GM21786 (cell line): ENCODE results near the gene GNAS.

ENCODE experiments used
- ATAC-seq: cut with Tn5 transposase; IDR thresholded peaks from one replicate; pipeline ENCODE4 v1.9.1; 2021; ENCODE audit not compliant: unreplicated experiment

GNAS gene

GRCh38 chr20:58895448-58896180 is 43.1 kb downstream of the GNAS start:
- no peak for ATAC-seq

- no peak for ATAC-seq
Observed at GRCh38 chr20:58896820-58897219, 44.3 kb downstream of the GNAS start.

- no peak for ATAC-seq
Observed at GRCh38 chr20:58897488-58897887, 45.0 kb downstream of the GNAS start.

GRCh38 chr20:58898629-58899408 is 46.3 kb downstream of the GNAS start:
- no peak for ATAC-seq

- ATAC-seq = no peak
Observed at GRCh38 chr20:58899512-58899911, 47.0 kb downstream of the GNAS start.

- ATAC-seq = no peak
Observed at GRCh38 chr20:58900397-58900796, 47.9 kb downstream of the GNAS start.

GRCh38 chr20:58901488-58902402 is 49.2 kb downstream of the GNAS start:
- ATAC-seq = no peak

- no peak for ATAC-seq
Observed at GRCh38 chr20:58903614-58904013, 51.1 kb downstream of the GNAS start.

GRCh38 chr20:58905236-58905635 is 52.7 kb downstream of the GNAS start:
- no peak for ATAC-seq

GRCh38 chr20:58906111-58906510 is 53.6 kb downstream of the GNAS start:
- ATAC-seq = no peak

- no peak for ATAC-seq
Observed at GRCh38 chr20:58906894-58907293, 54.4 kb downstream of the GNAS start.

GRCh38 chr20:58907320-58908137 is 55.0 kb downstream of the GNAS start:
- peak; percentile 89 for ATAC-seq

- no peak for ATAC-seq
Observed at GRCh38 chr20:58908221-58908620, 55.7 kb downstream of the GNAS start.

- ATAC-seq = no peak
Observed at GRCh38 chr20:58908941-58909340, 56.4 kb downstream of the GNAS start.

- ATAC-seq = no peak
Observed at GRCh38 chr20:58909585-58909984, 57.1 kb downstream of the GNAS start.

GRCh38 chr20:58910473-58910872 is 58.0 kb downstream of the GNAS start:
- ATAC-seq = no peak

GRCh38 chr20:58911309-58911708 is 58.8 kb downstream of the GNAS start:
- ATAC-seq = no peak

GRCh38 chr20:58911970-58912369 is 59.5 kb downstream of the GNAS start:
- ATAC-seq = no peak

GRCh38 chr20:58913079-58913478 is 60.6 kb downstream of the GNAS start:
- no peak for ATAC-seq

GRCh38 chr20:58918621-58919020 is 66.1 kb downstream of the GNAS start:
- no peak for ATAC-seq

- no peak for ATAC-seq
Observed at GRCh38 chr20:58921564-58921963, 69.0 kb downstream of the GNAS start.
